ENCODE results near the gene DCANP1.

DNA sequence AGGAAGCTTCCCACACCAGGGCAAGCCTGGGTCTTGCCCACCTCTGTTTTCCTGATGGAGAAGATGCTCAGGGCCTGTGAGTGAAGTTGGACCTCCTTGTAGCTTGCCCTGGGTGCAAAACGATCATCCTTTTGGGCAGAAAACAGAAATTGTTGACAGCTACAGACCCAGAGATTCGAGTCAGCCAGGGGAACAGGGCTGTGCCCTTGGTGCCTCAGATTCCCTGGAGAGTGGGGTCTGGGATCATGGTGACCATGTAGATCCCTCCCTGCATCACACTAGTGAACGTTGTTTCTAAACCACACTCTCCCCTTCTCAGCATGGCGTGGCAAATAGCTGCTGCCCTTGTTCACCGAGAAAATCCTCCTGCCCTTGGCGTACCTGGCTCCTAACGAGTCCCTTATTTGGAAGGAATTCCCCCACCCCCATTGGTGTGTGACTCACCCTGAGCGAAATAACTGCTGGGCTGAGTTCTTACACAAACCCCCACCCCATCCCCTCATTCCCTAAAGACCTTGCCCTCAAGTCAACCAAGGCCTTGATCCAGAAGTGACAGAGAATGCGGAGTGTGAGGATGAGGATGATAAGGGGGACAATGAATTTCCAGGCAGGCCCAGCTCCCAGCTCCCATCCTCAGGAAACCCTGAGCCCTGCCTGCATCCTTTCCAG, 1.1 kb upstream of the DCANP1 start:
- TF ChIP-seq, protein P1, sequence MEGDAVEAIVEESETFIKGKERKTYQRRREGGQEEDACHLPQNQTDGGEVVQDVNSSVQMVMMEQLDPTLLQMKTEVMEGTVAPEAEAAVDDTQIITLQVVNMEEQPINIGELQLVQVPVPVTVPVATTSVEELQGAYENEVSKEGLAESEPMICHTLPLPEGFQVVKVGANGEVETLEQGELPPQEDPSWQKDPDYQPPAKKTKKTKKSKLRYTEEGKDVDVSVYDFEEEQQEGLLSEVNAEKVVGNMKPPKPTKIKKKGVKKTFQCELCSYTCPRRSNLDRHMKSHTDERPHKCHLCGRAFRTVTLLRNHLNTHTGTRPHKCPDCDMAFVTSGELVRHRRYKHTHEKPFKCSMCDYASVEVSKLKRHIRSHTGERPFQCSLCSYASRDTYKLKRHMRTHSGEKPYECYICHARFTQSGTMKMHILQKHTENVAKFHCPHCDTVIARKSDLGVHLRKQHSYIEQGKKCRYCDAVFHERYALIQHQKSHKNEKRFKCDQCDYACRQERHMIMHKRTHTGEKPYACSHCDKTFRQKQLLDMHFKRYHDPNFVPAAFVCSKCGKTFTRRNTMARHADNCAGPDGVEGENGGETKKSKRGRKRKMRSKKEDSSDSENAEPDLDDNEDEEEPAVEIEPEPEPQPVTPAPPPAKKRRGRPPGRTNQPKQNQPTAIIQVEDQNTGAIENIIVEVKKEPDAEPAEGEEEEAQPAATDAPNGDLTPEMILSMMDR (IDR thresholded peaks at IDR 0.05) = no peak
- no peak for TF ChIP-seq EP300 (IDR thresholded peaks at IDR 0.05)
- no peak for TF ChIP-seq POLR2A (IDR thresholded peaks at IDR 0.05)

All from ovary (tissue), 3 donors.